SKM-1 treated with dmso at 0.1 percent for 144 hours (cell line): ENCODE measurements around the gene RBM10.

ENCODE experiments used
- DNase-seq: peaks from one replicate; lab custom pipeline; 2025; ENCODE audit not compliant: unreplicated experiment; lab: John Stamatoyannopoulos, UW

RBM10 gene

DNA sequence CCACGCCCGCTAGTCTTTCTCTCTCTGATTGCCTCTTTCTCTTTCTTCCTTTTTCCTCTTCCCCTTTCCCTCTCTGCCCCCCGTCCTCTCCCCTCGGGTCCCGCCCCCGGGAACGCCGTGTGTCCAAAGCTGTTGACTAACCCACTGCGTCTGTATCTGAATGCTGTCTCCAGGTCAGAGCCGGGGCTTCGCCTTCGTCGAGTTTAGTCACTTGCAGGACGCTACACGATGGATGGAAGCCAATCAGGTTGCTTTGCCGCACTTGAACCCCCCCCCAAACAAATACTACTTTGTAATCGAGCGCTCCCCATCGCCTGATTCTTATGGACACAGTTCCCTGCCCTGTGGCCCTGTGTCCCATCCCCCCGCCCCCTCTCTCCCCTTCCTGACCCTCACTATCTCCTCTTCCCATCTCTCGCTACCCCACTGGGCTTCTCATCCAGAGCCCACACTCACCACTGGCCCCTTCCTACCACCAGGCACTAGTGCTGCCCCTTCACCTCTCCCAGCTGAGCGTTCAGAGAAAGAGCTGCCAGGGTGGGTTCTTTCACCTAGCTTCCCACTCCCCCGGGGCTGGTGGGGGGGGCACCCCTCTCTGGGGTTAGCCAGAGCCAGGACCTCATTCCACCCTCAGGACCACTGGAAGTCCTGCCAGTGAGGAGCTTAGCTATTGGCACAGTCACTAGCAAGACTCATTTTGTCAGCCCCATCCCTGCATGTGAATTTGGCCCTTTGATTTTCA is 30.0 kb downstream of the RBM10 start:
- DNase-seq: no peak

DNA sequence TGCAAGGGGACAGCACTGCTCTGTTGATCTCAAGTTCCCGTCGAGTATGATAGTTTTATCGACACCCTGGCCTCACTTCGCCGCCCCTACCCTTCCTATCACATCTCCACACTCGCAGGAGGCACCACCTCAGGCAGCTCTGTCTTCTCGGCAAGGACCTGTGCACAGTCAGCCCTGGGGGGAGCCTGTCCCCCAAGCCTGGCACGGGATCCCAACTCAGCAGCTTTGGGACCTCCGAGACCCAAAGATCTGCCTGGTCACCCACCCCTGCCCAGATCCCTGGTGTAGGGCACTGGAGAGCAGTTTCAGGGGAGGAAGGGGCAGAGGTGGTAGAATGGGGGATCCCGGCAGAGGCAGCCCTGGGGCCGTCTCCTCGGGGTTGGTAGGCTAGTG is 30.6 kb downstream of the RBM10 start:
- DNase-seq: no peak

- DNase-seq: no peak
These were observed 31.2 kb downstream of the RBM10 start for GRCh38 chrX:47176101-47176740.

GRCh38 chrX:47177079-47177478 is 32.1 kb downstream of the RBM10 start:
- DNase-seq: no peak

DNA sequence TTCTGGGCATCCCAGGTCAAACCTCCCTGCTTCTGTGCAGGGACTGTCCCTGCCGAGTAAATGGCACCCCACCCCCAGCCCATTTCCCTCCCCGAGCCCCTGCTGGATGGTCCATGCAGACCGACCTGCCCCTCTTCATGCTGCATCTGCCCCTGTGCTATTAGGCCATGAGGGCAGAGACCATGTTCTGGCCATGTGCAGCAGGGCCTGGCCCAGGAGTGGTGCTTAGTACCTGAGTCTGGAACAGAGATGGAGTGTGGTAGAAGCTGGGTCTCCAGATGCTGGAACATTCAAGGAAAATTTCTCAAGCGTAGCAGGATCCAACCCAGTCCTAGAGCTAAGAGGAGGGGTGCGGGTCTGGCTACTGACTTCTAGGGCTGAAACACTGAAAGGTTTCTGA is 33.3 kb downstream of the RBM10 start:
- no peak for DNase-seq

DNA sequence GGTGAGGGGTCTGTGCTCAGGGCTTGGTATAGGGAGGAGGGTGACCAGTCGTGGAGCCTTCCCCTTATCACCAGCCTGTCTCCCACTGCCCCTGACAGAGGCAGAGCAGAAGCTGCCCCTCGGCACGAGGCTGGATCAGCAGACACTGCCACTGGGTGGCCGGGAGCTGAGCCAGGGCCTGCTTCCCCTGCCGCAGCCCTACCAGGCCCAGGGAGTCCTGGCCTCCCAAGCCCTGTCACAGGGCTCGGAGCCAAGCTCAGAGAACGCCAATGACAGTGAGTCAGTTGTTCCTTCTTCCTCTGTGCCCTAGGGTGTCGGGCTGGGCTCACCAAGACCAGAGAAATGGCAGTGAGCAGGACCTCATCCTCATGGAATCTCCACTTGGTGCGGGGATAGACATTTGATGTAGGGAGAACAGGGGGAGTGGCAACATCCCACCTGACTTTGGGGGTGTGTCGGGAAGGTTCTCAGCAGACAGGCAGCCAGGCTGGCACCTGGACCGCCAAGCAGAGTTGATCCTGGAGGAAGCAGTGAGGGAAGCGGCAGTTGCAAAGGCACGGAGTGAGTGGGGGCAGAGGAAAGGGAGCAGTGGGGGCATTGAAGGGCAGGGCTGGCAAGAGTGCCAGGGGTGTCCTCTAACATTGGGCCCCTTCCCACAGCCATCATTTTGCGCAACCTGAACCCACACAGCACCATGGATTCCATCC is 34.4 kb downstream of the RBM10 start:
- DNase-seq: no peak

- no peak for DNase-seq
These were observed 34.9 kb downstream of the RBM10 start for GRCh38 chrX:47179928-47180255.

DNA sequence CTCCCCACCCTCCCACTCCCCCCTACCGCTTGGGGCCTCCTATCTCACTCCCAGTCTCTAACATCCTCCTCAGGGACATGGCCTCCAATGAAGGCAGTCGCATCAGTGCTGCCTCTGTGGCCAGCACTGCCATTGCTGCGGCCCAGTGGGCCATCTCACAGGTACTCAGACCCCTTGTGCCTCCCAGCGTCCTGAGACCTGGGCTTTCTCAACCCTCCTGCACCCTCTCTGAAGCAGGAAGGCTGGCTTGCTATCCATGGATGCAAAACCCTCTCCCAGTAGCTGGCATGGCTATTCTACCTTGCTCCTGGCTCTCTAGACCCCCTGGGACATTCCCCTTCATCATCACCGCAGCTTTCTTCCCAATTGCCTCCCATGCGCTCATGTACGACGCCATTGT is 35.3 kb downstream of the RBM10 start:
- DNase-seq: no peak

DNA sequence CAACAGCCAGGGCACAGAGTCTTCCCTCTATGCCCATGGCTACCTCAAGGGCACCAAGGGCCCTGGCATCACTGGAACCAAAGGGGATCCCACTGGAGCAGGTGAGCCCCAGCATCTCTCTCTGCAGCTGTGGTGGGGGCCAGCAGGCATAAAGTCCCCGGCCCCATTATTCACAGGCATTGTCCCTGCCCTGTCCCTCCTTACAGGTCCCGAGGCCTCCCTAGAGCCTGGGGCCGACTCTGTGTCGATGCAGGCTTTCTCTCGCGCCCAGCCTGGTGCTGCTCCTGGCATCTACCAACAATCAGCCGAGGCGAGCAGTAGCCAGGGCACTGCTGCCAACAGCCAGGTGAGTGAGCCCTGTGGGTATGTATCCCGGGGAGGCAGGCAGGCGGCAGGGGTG is 36.3 kb downstream of the RBM10 start:
- DNase-seq: no peak

GRCh38 chrX:47182106-47182700 is 37.2 kb downstream of the RBM10 start:
- DNase-seq: no peak

DNA sequence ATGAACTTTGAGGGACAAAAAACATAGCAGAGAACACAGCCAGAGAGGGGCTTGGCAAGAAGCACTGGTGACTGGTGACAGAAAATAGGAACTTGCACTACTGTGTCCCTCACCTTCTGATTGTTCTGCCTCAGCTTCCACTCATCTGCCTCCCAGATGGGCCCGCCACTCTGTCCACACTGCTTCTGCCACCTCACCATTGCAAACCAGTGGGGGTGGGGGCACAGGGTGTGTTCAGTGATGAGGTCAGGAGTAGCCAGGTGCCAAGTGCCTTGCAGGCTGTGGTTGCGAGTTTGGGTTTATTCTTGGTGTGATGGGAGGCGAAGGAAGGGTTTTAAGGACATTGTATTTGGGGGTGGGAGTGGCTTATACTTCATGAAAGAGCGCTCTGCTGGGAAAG is 39.5 kb downstream of the RBM10 start:
- DNase-seq: no peak

GRCh38 chrX:47185241-47185640 is 40.2 kb downstream of the RBM10 start:
- no peak for DNase-seq

GRCh38 chrX:47186096-47186740 is 41.2 kb downstream of the RBM10 start:
- DNase-seq: no peak

GRCh38 chrX:47187106-47187677 is 42.2 kb downstream of the RBM10 start:
- no peak for DNase-seq

DNA sequence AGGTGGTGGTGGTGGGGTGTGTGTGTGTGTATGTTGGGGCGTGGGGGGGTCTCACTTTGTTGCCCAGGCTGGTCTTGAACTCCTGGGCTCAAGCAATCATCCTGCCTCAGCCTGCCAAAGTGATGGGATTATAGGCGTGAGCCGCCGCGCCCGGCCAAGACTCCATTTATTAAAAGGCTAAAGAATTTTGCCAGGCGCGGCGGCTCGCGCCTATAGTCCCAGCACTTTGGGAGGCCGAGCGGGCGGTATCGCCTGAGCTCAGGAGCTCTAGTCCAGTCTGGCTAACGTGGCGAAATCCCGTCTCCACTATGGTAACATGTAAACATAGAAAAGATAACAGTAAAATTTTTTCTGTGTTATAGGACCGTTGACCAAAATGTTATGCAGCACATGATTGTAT is 44.9 kb downstream of the RBM10 start:
- DNase-seq: no peak

- DNase-seq: peak; percentile 74
These were observed 45.6 kb downstream of the RBM10 start for GRCh38 chrX:47190445-47191269.

DNA sequence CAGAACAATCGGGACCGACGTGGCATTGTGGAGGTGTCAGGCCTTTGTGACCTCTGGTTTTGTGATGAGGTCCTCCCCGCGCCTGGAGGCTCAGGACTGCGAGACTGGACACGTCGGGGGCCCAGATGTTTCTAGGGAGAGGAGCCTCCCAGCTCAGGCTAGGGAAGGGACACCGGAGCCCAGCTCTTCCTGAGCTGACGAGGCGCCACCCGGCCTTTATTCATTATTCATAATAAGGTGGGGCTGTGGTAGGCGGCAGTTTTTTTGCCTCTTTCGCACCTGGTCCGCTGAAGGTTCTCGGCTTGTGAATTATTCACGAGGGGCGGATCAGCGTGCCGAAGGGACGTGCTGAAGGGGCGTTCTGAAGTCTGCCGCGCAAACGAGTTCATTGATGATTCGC is 46.3 kb downstream of the RBM10 start:
- no peak for DNase-seq

DNA sequence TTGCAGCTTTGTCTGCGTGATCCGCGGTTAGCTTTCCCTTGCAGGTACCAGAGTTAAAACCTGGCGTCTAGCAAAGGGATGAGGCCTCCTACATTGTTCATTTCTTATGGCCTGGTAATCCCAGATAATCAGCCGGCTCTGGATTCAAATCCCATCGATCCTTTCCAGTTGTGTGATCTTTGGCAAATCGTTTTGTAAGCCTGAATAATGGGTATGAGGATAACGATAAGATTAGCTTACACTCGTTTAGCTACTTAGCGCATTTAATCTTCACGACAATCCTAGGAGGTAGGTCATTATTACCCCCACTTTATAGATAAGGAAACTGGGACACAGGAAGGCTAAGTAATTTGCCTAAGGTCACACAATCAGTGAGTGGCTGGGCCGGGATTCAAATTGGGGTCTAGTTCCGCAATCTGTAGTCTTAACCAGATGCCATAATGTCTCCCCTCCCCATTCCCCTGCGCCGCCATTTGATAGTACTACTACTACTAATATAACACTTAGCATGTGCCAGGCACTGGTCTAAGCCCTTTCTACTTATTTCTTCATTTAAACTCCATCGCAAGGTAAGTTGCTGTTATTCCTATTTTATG is 46.9 kb downstream of the RBM10 start:
- no peak for DNase-seq

- peak; percentile 83 for DNase-seq
These were observed 48.6 kb downstream of the RBM10 start, which contains the start of gene UBA1 for GRCh38 chrX:47193475-47194193. Gene UBA1 (plus strand): TSS chrX:47193829. CDS start chrX:47198803, 4,974 bp downstream.
